SK-N-MC (cell line): ENCODE data around the gene PLCD3.

Source experiments
- EZH2 ChIP-seq: fragments of 200-600 bp; sonication (generic); IDR thresholded peaks from one replicate; pipeline ENCODE4 v1.6.1; 2017; ENCODE audit warnings: antibody characterized with exemption
- FOXP2 ChIP-seq: optimal IDR thresholded peaks from 2 replicates; pipeline ENCODE3; 2011; ENCODE audit warnings: mild to moderate bottlenecking, moderate library complexity; ENCODE audit not compliant: insufficient read depth; ENCODE audit errors: extremely low read length, control extremely low read depth
- POLR2AphosphoS5 ChIP-seq: IDR thresholded peaks from 2 replicates; pipeline ENCODE4 v1.6.1; 2012; ENCODE audit warnings: mild to moderate bottlenecking, low read depth, low read length, borderline replicate concordance

DNA sequence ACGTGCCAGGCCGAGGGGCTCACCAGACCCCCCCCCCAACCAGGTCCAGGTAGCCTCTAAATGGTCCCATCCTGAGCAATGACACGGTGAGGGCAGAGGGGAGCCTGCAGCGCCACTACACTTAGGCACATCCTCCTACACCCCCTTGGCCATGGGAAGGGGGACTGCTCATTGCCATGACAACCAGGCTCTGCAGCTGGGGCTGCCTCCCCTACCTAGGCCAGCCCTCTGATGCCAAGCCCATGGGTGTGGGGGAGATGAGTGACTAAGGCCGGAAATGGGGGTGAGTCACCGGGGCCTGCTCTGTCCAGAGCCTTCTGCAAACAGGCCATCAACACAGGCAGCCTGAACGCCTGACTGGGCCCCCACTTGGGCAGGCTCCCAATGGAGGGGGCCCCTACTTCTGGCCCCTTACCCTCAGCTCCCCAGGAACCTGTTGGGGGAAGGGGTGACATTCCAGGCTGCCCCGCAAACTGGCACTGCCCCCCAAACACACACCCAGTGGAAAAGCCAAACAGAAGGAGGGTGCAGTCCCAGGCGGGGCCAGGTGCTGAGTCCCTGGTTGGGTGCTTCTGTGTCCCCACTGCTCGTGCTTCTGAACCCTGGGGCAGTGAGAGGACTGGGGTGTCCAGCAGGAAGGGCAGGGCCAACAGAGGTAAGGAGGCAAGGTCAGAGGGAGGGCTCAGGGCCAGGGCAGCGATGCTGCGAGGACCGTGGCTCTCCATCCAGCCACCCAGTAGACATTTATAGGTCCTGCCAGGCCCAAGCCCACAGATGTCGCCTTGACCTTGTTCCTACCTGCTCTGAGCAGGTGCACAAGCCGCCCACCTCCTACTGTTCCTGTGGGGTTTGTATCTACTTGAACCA is 8.2 kb downstream of the PLCD3 start:
- TF ChIP-seq POLR2AphosphoS5 (no peak), EZH2 (no peak), FOXP2 (no peak)
